GM23338 (cell line): ENCODE results near the gene CMC2. TPM values are rescaled to one million over a fixed set of nuclear protein-coding genes. Genes with fewer than 3 reads are reported as not detected.

Experiments used
- ATAC-seq: fragments of 200-7000 bp; cut with Tn5 transposase; 3 replicates; pipeline ENCODE4 v1.9.1; 2020
- DNase-seq: peaks from one replicate; pipeline ENCODE4 v3.0.0-alpha.2; 2015; ENCODE audit warnings: low spot score
- H2AFZ ChIP-seq: fragments of 200-600 bp; sonication (generic); 2 replicates; pipeline ENCODE4 v1.8.0; 2016; ENCODE audit warnings: antibody characterized with exemption, mild to moderate bottlenecking, moderate library complexity
- H3F3A ChIP-seq: fragments of 200-600 bp; sonication (generic); replicated peaks from 2 replicates; pipeline ENCODE4 v1.8.0; 2017; ENCODE audit warnings: antibody characterized with exemption, mixed run types, low read depth
- H3K27ac ChIP-seq: fragments of 200-600 bp; sonication (generic); 2 replicates; pipeline ENCODE4 v1.6.1; 2016; ENCODE audit warnings: low read depth
- H3K27me3 ChIP-seq: fragments of 200-600 bp; sonication (generic); 2 replicates; pipeline ENCODE4 v1.8.0; 2016; ENCODE audit warnings: mild to moderate bottlenecking, mixed run types, moderate library complexity; ENCODE audit not compliant: insufficient read depth
- H3K36me3 ChIP-seq: fragments of 200-600 bp; sonication (generic); 2 replicates; pipeline ENCODE4 v1.8.0; 2016; ENCODE audit warnings: mild to moderate bottlenecking; ENCODE audit not compliant: insufficient read depth
- H3K4me1 ChIP-seq: fragments of 200-600 bp; sonication (generic); 2 replicates; pipeline ENCODE4 v1.8.0; 2016; ENCODE audit warnings: mild to moderate bottlenecking, moderate library complexity; ENCODE audit not compliant: insufficient read depth
- H3K4me2 ChIP-seq: fragments of 200-600 bp; sonication (generic); 2 replicates; pipeline ENCODE4 v1.7.1; 2017; ENCODE audit warnings: mixed run types
- H3K4me3 ChIP-seq: fragments of 200-600 bp; sonication (generic); 2 replicates; pipeline ENCODE4 v1.6.1; 2016; ENCODE audit warnings: mixed run types
- H3K79me2 ChIP-seq: fragments of 200-600 bp; sonication (generic); replicated peaks from 2 replicates; pipeline ENCODE4 v1.8.0; 2017; ENCODE audit warnings: mild to moderate bottlenecking; ENCODE audit not compliant: insufficient read depth
- H3K9me2 ChIP-seq: fragments of 200-600 bp; sonication (generic); 2 replicates; pipeline ENCODE4 v1.8.0; 2017; ENCODE audit not compliant: insufficient read depth
- H4K20me1 ChIP-seq: fragments of 200-600 bp; sonication (generic); replicated peaks from 2 replicates; pipeline ENCODE4 v1.8.0; 2017; ENCODE audit warnings: mild to moderate bottlenecking; ENCODE audit not compliant: insufficient read depth
- H3K27ac Mint-ChIP-seq: 2 replicates; pipeline ENCODE4 v1.8.0; 2020; ENCODE audit warnings: inconsistent platforms, mild to moderate bottlenecking, moderate library complexity, mixed read lengths
- H3K27me3 Mint-ChIP-seq: 3 replicates; pipeline ENCODE4 v1.8.0; 2022; ENCODE audit warnings: low read depth, mild to moderate bottlenecking, moderate library complexity, mixed read lengths, inconsistent platforms; ENCODE audit not compliant: insufficient read depth, poor library complexity
- H3K36me3 Mint-ChIP-seq: 3 replicates; pipeline ENCODE4 v1.8.0; 2021; ENCODE audit warnings: low read depth, mild to moderate bottlenecking, inconsistent platforms, moderate library complexity, mixed read lengths
- H3K4me1 Mint-ChIP-seq: 3 replicates; pipeline ENCODE4 v1.8.0; 2020; ENCODE audit warnings: mild to moderate bottlenecking, inconsistent platforms, mixed read lengths
- H3K4me3 Mint-ChIP-seq: 3 replicates; pipeline ENCODE4 v1.8.0; 2021; ENCODE audit warnings: moderate library complexity, mild to moderate bottlenecking, inconsistent platforms, mixed read lengths
- H3K9me3 Mint-ChIP-seq: 3 replicates; pipeline ENCODE4 v1.8.0; 2020; ENCODE audit warnings: moderate library complexity, mild to moderate bottlenecking, inconsistent platforms, mixed read lengths
- CREB1 ChIP-seq: fragments of 250-450 bp; sonication (Bioruptor Pico); IDR thresholded peaks from 2 replicates; pipeline ENCODE4 v1.5.0; 2020; ENCODE audit warnings: low read depth, mild to moderate bottlenecking, moderate library complexity
- JUNB ChIP-seq: IDR thresholded peaks from one replicate; pipeline ENCODE4 v1.6.1; 2016; ENCODE audit warnings: antibody characterized with exemption; ENCODE audit not compliant: unreplicated experiment
- NANOG ChIP-seq: IDR thresholded peaks from 2 replicates; pipeline ENCODE4 v1.6.1; 2016; ENCODE audit warnings: antibody characterized with exemption, borderline replicate concordance
- STAT1 ChIP-seq: IDR thresholded peaks from one replicate; pipeline ENCODE4 v1.6.1; 2016; ENCODE audit warnings: antibody characterized with exemption; ENCODE audit not compliant: unreplicated experiment
- polyA plus RNA-seq: library from polyadenylated mRNA; unstranded; fragments of >200 nt; fragmentation: Nextera tagmentation; extraction: Ambion mirVana; gene quantifications from 2 replicates; pipeline ENCODE4 v1.2.1, GENCODE V29; 2016
- total RNA-seq: library from RNA; depleted of rRNA; stranded (reverse); fragments of >200 nt; shearing (Covaris generic); gene quantifications from 2 replicates; pipeline ENCODE4 v1.2.3, GENCODE V29; 2014
- TF ChIP-seq, protein P1 (sequence below), 2 experiments: fragments of 200-600 bp in 1 of 2; sonication (generic) in 1 of 2; conservative IDR thresholded peaks; 2 replicates each; pipeline versions ENCODE4 v1.5.1 to v1.6.1; 2016 to 2017; ENCODE audit warnings: antibody characterized with exemption in 2 of 2, low read depth in 2 of 2, mild to moderate bottlenecking in 2 of 2, moderate library complexity in 1 of 2
- TF ChIP-seq, protein P2 (sequence below): IDR thresholded peaks from one replicate; pipeline ENCODE4 v1.6.1; 2018; ENCODE audit warnings: antibody characterized with exemption; ENCODE audit not compliant: unreplicated experiment

The CMC2 gene
- total and polyA plus RNA-seq, 2 experiments from 2014 or later, result 35.7 to 211 TPM

- ATAC-seq (no peak), DNase-seq (peak; percentile 82)
- Histone ChIP-seq H3K4me3 (no peak overlapping the region), H3K79me2 (peaks cover 88% of the 10 kb centered on the region), H3K4me2 (peak overlapping the region; percentile 47; the same call in 1 of the 2 replicates), H2AFZ (no peak overlapping the region), H3K9me2 (no peaks in the 10 kb centered on the region), H3K36me3 (no peaks in the 10 kb centered on the region), H3K27ac (no peak overlapping the region), H4K20me1 (peaks cover 13% of the 10 kb centered on the region; the same call in 1 of the 2 replicates), H3K4me1 (peaks cover 7% of the 10 kb centered on the region), H3F3A (no peaks in the 10 kb centered on the region), H3K27me3 (no peaks in the 10 kb centered on the region)
- H3K27me3 Mint-ChIP-seq, result peaks cover 8% of the 10 kb centered on the region
- no peak overlapping the region for H3K27ac Mint-ChIP-seq
- H3K36me3 Mint-ChIP-seq, result peaks cover 3% of the 10 kb centered on the region; the same call in 1 of the 3 replicates
- H3K9me3 Mint-ChIP-seq, result no peaks in the 10 kb centered on the region
- H3K4me3 Mint-ChIP-seq, result peak overlapping the region; percentile 58
- TF ChIP-seq JUNB, result no peak
- TF ChIP-seq, protein P1, sequence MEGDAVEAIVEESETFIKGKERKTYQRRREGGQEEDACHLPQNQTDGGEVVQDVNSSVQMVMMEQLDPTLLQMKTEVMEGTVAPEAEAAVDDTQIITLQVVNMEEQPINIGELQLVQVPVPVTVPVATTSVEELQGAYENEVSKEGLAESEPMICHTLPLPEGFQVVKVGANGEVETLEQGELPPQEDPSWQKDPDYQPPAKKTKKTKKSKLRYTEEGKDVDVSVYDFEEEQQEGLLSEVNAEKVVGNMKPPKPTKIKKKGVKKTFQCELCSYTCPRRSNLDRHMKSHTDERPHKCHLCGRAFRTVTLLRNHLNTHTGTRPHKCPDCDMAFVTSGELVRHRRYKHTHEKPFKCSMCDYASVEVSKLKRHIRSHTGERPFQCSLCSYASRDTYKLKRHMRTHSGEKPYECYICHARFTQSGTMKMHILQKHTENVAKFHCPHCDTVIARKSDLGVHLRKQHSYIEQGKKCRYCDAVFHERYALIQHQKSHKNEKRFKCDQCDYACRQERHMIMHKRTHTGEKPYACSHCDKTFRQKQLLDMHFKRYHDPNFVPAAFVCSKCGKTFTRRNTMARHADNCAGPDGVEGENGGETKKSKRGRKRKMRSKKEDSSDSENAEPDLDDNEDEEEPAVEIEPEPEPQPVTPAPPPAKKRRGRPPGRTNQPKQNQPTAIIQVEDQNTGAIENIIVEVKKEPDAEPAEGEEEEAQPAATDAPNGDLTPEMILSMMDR (conservative IDR thresholded peaks at IDR 0.05; ENCODE audit: low read depth in 2 of 2), result peak; percentile 47 to 79
- peaks cover 22% of the 10 kb centered on the region for H3K4me1 Mint-ChIP-seq
Observed at GRCh38 chr16:81004646-81005353, 1.9 kb downstream of the CMC2 start.

GRCh38 chr16:81003610-81004460, 2.9 kb downstream of the CMC2 start:
- H3F3A ChIP-seq, result no peaks in the 10 kb centered on the region
- H2AFZ ChIP-seq, result no peak overlapping the region
- H4K20me1 ChIP-seq, result peaks cover 20% of the 10 kb centered on the region
- peaks cover 88% of the 10 kb centered on the region for H3K79me2 ChIP-seq
- Mint-ChIP-seq H3K4me3 (no peak overlapping the region), H3K9me3 (no peaks in the 10 kb centered on the region), H3K36me3 (peaks cover 3% of the 10 kb centered on the region; the same call in 1 of the 3 replicates), H3K27ac (no peak overlapping the region), H3K27me3 (peaks cover 9% of the 10 kb centered on the region), H3K4me1 (peaks cover 22% of the 10 kb centered on the region)
- H3K4me2 ChIP-seq, result no peak overlapping the region
- ATAC-seq, result no peak
- no peaks in the 10 kb centered on the region for H3K27me3 ChIP-seq
- no peaks in the 10 kb centered on the region for H3K36me3 ChIP-seq
- H3K4me3 ChIP-seq, result no peak overlapping the region
- DNase-seq, result no peak
- no peaks in the 10 kb centered on the region for H3K9me2 ChIP-seq
- H3K4me1 ChIP-seq, result peaks cover 7% of the 10 kb centered on the region
- no peak overlapping the region for H3K27ac ChIP-seq
- TF ChIP-seq NANOG (no peak), CREB1 (CRISPR knock-in tag) (no peak), STAT1 (no peak)
- TF ChIP-seq, protein P2, sequence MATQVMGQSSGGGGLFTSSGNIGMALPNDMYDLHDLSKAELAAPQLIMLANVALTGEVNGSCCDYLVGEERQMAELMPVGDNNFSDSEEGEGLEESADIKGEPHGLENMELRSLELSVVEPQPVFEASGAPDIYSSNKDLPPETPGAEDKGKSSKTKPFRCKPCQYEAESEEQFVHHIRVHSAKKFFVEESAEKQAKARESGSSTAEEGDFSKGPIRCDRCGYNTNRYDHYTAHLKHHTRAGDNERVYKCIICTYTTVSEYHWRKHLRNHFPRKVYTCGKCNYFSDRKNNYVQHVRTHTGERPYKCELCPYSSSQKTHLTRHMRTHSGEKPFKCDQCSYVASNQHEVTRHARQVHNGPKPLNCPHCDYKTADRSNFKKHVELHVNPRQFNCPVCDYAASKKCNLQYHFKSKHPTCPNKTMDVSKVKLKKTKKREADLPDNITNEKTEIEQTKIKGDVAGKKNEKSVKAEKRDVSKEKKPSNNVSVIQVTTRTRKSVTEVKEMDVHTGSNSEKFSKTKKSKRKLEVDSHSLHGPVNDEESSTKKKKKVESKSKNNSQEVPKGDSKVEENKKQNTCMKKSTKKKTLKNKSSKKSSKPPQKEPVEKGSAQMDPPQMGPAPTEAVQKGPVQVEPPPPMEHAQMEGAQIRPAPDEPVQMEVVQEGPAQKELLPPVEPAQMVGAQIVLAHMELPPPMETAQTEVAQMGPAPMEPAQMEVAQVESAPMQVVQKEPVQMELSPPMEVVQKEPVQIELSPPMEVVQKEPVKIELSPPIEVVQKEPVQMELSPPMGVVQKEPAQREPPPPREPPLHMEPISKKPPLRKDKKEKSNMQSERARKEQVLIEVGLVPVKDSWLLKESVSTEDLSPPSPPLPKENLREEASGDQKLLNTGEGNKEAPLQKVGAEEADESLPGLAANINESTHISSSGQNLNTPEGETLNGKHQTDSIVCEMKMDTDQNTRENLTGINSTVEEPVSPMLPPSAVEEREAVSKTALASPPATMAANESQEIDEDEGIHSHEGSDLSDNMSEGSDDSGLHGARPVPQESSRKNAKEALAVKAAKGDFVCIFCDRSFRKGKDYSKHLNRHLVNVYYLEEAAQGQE, result no peak
- TF ChIP-seq, protein P1 (conservative IDR thresholded peaks at IDR 0.05; ENCODE audit: low read depth in 2 of 2), result no peak
